Caki2 (cell line): ENCODE results near the gene SDC4. TPM values are rescaled to one million over a fixed set of nuclear protein-coding genes. Genes with fewer than 3 reads are reported as not detected.

Source experiments
- DNase-seq: peaks from one replicate; pipeline ENCODE4 v3.0.0-alpha.2; 2015; ENCODE audit warnings: low read depth
- in situ Hi-C: cut with HindIII; loops from 2 replicates; pipeline ENCODE4 v1.10.0; 2016; ENCODE audit warnings: low sequenced_read_pairs, low pct_unique_long_range_greater_than_20kb, mixed read lengths
- total RNA-seq: library from RNA; depleted of rRNA; stranded (reverse); fragments of >200 nt; shearing (Covaris generic); gene quantifications from 2 replicates; pipeline ENCODE4 v1.2.3, GENCODE V29; 2014; ENCODE audit warnings: low replicate concordance

SDC4 gene
- total RNA-seq, 1 experiment from 2014 or later: 111 TPM

GRCh38 chr20:45330476-45330875 lies 17.7 kb downstream of the SDC4 start:
- in situ Hi-C loops: no loop called here
- DNase-seq: no peak

GRCh38 chr20:45329497-45330319 lies 18.5 kb downstream of the SDC4 start:
- in situ Hi-C loops: no loop called here
- DNase-seq: no peak

- in situ Hi-C loops: no loop called here
- DNase-seq: no peak
These were observed 19.8 kb downstream of the SDC4 start for GRCh38 chr20:45328451-45328850.

- no peak for DNase-seq
- in situ Hi-C loops: no loop called here
These were observed 22.9 kb downstream of the SDC4 start for GRCh38 chr20:45325371-45325770.

GRCh38 chr20:45323731-45324130 lies 24.5 kb downstream of the SDC4 start:
- in situ Hi-C loops: no loop called here
- no peak for DNase-seq

- in situ Hi-C loops: no loop called here
- no peak for DNase-seq
These were observed 25.3 kb downstream of the SDC4 start for GRCh38 chr20:45322952-45323383.

- no peak for DNase-seq
- in situ Hi-C loops: no loop called here
These were observed 27.2 kb downstream of the SDC4 start for GRCh38 chr20:45320948-45321595.

- no peak for DNase-seq
- in situ Hi-C loops: no loop called here
These were observed 29.3 kb downstream of the SDC4 start for GRCh38 chr20:45318948-45319347.

- in situ Hi-C loops: no loop called here
- no peak for DNase-seq
These were observed 29.8 kb downstream of the SDC4 start for GRCh38 chr20:45318386-45318939.

- in situ Hi-C loops: no loop called here
These were observed 30.4 kb downstream of the SDC4 start for GRCh38 chr20:45317826-45318225.

GRCh38 chr20:45316150-45317080 lies 31.8 kb downstream of the SDC4 start:
- in situ Hi-C loops: no loop called here
- no peak for DNase-seq

More at GRCh38 chr20:45317826-45318225, 30.4 kb downstream of the SDC4 start:
- no peak for DNase-seq

- DNase-seq: no peak
- in situ Hi-C loops: no loop called here
These were observed 32.6 kb downstream of the SDC4 start for GRCh38 chr20:45315672-45316071.

- no peak for DNase-seq
- in situ Hi-C loops: no loop called here
These were observed 34.3 kb downstream of the SDC4 start for GRCh38 chr20:45313943-45314342.

GRCh38 chr20:45313065-45313695 lies 35.0 kb downstream of the SDC4 start:
- in situ Hi-C loops: no loop called here

GRCh38 chr20:45312241-45312640 lies 36.0 kb downstream of the SDC4 start:
- no peak for DNase-seq
- in situ Hi-C loops: no loop called here

More at GRCh38 chr20:45313065-45313695, 35.0 kb downstream of the SDC4 start:
- no peak for DNase-seq

GRCh38 chr20:45311589-45312211 lies 36.5 kb downstream of the SDC4 start:
- in situ Hi-C loops: no loop called here
- DNase-seq: peak; percentile 33

- DNase-seq: no peak
- in situ Hi-C loops: no loop called here
These were observed 39.1 kb downstream of the SDC4 start for GRCh38 chr20:45309075-45309474.
